DND-41 (cell line): Measurements from ENCODE around the gene ARHGAP5.

Experiments used
- ATAC-seq: fragments of 200-7000 bp; cut with Tn5 transposase; 3 replicates; pipeline ENCODE4 v1.9.1; 2021; ENCODE audit warnings: low read depth; ENCODE audit not compliant: insufficient read depth
- DNase-seq: peaks from one replicate; pipeline ENCODE4 v3.0.0-alpha.2; 2020
- H2AFZ ChIP-seq: 2 replicates; pipeline ENCODE4 v1.6.0; 2012; ENCODE audit warnings: low read depth, low read length
- H3K27ac ChIP-seq: 2 replicates; pipeline ENCODE4 v1.5.1; 2012; ENCODE audit warnings: low read length, inconsistent platforms
- H3K27me3 ChIP-seq: fragments of 200-600 bp; sonication (generic); 2 replicates; pipeline ENCODE4 v1.6.0; 2012; ENCODE audit warnings: low read length, mild to moderate bottlenecking, inconsistent platforms; ENCODE audit not compliant: insufficient read depth, poor library complexity
- H3K36me3 ChIP-seq: 2 replicates; pipeline ENCODE4 v1.5.1; 2012; ENCODE audit warnings: low read length, inconsistent platforms; ENCODE audit not compliant: insufficient read depth
- H3K4me1 ChIP-seq: 2 replicates; pipeline ENCODE4 v1.5.1; 2012; ENCODE audit warnings: mild to moderate bottlenecking, low read length; ENCODE audit not compliant: insufficient read depth
- H3K4me2 ChIP-seq: 2 replicates; pipeline ENCODE4 v1.6.0; 2012; ENCODE audit warnings: mild to moderate bottlenecking, moderate library complexity, low read length, inconsistent platforms; ENCODE audit not compliant: insufficient read depth
- H3K4me3 ChIP-seq, 2 experiments: fragments of 200-600 bp in 1 of 2; shearing (Covaris generic) in 1 of 2; 2 replicates each; pipeline ENCODE4 v1.5.1; 2012 to 2016; ENCODE audit warnings: inconsistent platforms in 2 of 2, low read length in 2 of 2, mild to moderate bottlenecking in 2 of 2, low read depth in 1 of 2, moderate library complexity in 1 of 2
- H3K79me2 ChIP-seq: 2 replicates; pipeline ENCODE4 v1.6.0; 2012; ENCODE audit warnings: low read length, inconsistent platforms; ENCODE audit not compliant: insufficient read depth
- H3K9ac ChIP-seq: 2 replicates; pipeline ENCODE4 v1.6.0; 2012; ENCODE audit warnings: low read depth, mild to moderate bottlenecking, inconsistent platforms, low read length, moderate library complexity
- H3K9me3 ChIP-seq: 2 replicates; pipeline ENCODE4 v1.5.1; 2012; ENCODE audit warnings: low read length, moderate library complexity, mild to moderate bottlenecking, inconsistent platforms; ENCODE audit not compliant: insufficient read depth, severe bottlenecking
- H4K20me1 ChIP-seq: 2 replicates; pipeline ENCODE4 v1.6.0; 2012; ENCODE audit warnings: low read length; ENCODE audit not compliant: insufficient read depth
- CTCF ChIP-seq: IDR thresholded peaks from 2 replicates; pipeline ENCODE4 v1.5.1; 2012; ENCODE audit warnings: borderline replicate concordance, low read length, moderate library complexity, mild to moderate bottlenecking; ENCODE audit not compliant: poor library complexity, severe bottlenecking; ENCODE audit errors: extremely low read depth
- EZH2 ChIP-seq: IDR thresholded peaks from 3 replicates; pipeline ENCODE4 v1.6.1; 2012; ENCODE audit warnings: borderline replicate concordance, low read depth, mild to moderate bottlenecking, moderate library complexity, low read length, inconsistent platforms; ENCODE audit not compliant: severe bottlenecking

ARHGAP5 gene

DNA sequence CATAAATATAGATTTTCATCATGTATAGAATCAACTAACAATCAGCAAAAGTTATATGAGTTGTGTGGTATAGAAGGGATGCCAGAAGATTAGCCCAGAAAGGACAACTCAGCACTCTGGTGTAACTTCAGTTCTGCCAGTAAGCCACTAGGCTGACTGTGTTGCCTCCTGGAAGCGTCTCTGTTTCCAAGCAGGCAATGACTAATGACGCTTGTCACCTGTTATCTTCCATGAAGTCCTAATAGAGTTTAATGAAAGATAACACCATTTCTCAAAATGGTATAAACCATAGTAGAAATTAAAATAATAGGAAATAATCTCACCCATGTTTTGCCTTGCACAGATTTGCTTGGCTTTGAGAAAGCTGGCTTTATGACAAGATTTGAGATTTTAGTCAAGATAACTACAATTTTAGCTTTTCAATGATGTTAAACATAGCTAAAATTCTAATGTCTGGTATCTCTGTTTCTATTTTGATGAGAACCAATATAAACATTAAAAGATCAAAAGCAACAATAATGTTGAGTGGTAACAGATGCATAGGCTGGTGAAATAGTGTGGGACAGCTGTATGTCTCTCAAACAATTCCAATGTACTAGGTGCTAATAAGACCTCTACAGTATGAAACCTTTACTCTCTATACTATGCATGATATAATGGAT, 115.7 kb downstream of the ARHGAP5 start:
- no peaks in the 10 kb centered on the region for H3K79me2 ChIP-seq
- H4K20me1 ChIP-seq, result no peaks in the 10 kb centered on the region
- no peak for ATAC-seq
- H3K27ac ChIP-seq, result no peak overlapping the region
- no peaks in the 10 kb centered on the region for H3K36me3 ChIP-seq
- H3K4me1 ChIP-seq, result no peaks in the 10 kb centered on the region
- H2AFZ ChIP-seq, result no peak overlapping the region
- no peak for DNase-seq
- no peaks in the 10 kb centered on the region for H3K27me3 ChIP-seq
- H3K9me3 ChIP-seq, result no peaks in the 10 kb centered on the region
- H3K4me2 ChIP-seq, result no peak overlapping the region
- no peak overlapping the region for H3K9ac ChIP-seq
- TF ChIP-seq CTCF (no peak), EZH2 (no peak)
- no peak overlapping the region for H3K4me3 ChIP-seq

GRCh38 chr14:32193532-32193931, 116.4 kb downstream of the ARHGAP5 start:
- ATAC-seq (no peak), DNase-seq (no peak)
- Histone ChIP-seq H4K20me1 (no peaks in the 10 kb centered on the region), H3K27ac (no peak overlapping the region), H3K4me2 (no peak overlapping the region), H3K4me1 (no peaks in the 10 kb centered on the region), H3K79me2 (no peaks in the 10 kb centered on the region), H3K9ac (no peak overlapping the region), H3K27me3 (no peaks in the 10 kb centered on the region), H3K9me3 (no peaks in the 10 kb centered on the region), H3K36me3 (no peaks in the 10 kb centered on the region), H2AFZ (no peak overlapping the region), H3K4me3 (no peak overlapping the region)
- TF ChIP-seq CTCF (no peak), EZH2 (no peak)

GRCh38 chr14:32195636-32196035, 118.5 kb downstream of the ARHGAP5 start:
- TF ChIP-seq EZH2 (no peak), CTCF (no peak)
- Histone ChIP-seq H3K36me3 (no peaks in the 10 kb centered on the region), H3K9ac (no peak overlapping the region), H3K4me2 (no peak overlapping the region), H3K79me2 (no peaks in the 10 kb centered on the region), H3K4me1 (peaks cover 2% of the 10 kb centered on the region), H2AFZ (no peak overlapping the region), H3K27me3 (peaks cover 9% of the 10 kb centered on the region), H3K9me3 (no peaks in the 10 kb centered on the region), H4K20me1 (no peaks in the 10 kb centered on the region), H3K27ac (no peak overlapping the region), H3K4me3 (no peak overlapping the region)
- ATAC-seq (no peak), DNase-seq (no peak)
